ENCODE data around the gene TIMM22. TPM values are rescaled to one million over a fixed set of nuclear protein-coding genes. Genes with fewer than 3 reads are reported as not detected.
"Not testable (repeated sequence)": the region's sequence is repeated elsewhere in the genome, so short reads cannot be mapped to it uniquely, and the experiment has no call there.

TIMM22 gene
- total RNA-seq, 2 experiments from 2014 or later, result 8.0 to 9.6 TPM

- H3K9me3 Mint-ChIP-seq, result no peaks in the 10 kb centered on the region
- no peak overlapping the region for H3K4me3 Mint-ChIP-seq
- CTCF ChIA-PET, result interaction anchor here (1.1 to 1.4 kb wide), 2 partner anchors 17 to 18 kb away, joined by 3 to 4 read pairs; no protein-coding TSS in a partner anchor
- POLR2A ChIA-PET, result no interaction called here
- DNase-seq, result no peak
- H3K27ac Mint-ChIP-seq, result no peak overlapping the region
- no peaks in the 10 kb centered on the region for H3K27me3 Mint-ChIP-seq
- no peaks in the 10 kb centered on the region for H3K4me1 Mint-ChIP-seq (ENCODE audit: low read depth)
- H3K36me3 Mint-ChIP-seq, result peaks cover 13% of the 10 kb centered on the region
- intact Hi-C loops (cut with micrococcal nuclease), result no loop called here
Observed at GRCh38 chr17:1039511-1040215, 42.7 kb downstream of the TIMM22 start.

GRCh38 chr17:1040216-1040600 is 43.3 kb downstream of the TIMM22 start:
- H3K36me3 Mint-ChIP-seq, result peaks cover 13% of the 10 kb centered on the region
- no peak overlapping the region for H3K27ac Mint-ChIP-seq
- CTCF ChIA-PET, result interaction anchor here (1.1 to 1.4 kb wide), 2 partner anchors 16 to 18 kb away, joined by 3 to 4 read pairs; no protein-coding TSS in a partner anchor
- no peaks in the 10 kb centered on the region for H3K9me3 Mint-ChIP-seq
- no peaks in the 10 kb centered on the region for H3K4me1 Mint-ChIP-seq (ENCODE audit: low read depth)
- no peak overlapping the region for H3K4me3 Mint-ChIP-seq
- intact Hi-C loops (cut with micrococcal nuclease), result no loop called here
- H3K27me3 Mint-ChIP-seq, result no peaks in the 10 kb centered on the region
- no peak for DNase-seq
- POLR2A ChIA-PET, result no interaction called here

GRCh38 chr17:1041746-1042145 is 44.8 kb downstream of the TIMM22 start:
- Mint-ChIP-seq H3K4me3 (no peak overlapping the region), H3K27me3 (no peaks in the 10 kb centered on the region), H3K9me3 (no peaks in the 10 kb centered on the region), H3K4me1 (ENCODE audit: low read depth) (no peaks in the 10 kb centered on the region), H3K36me3 (peaks cover 13% of the 10 kb centered on the region), H3K27ac (no peak overlapping the region)
- ChIA-PET POLR2A (no interaction called here), CTCF (interaction anchor here (2.2 to 3.2 kb wide), 2 partner anchors 15 to 17 kb away, joined by 5 to 9 read pairs; no protein-coding TSS in a partner anchor)
- intact Hi-C loops (cut with micrococcal nuclease), result no loop called here
- DNase-seq, result no peak

- no peak for DNase-seq
- no peaks in the 10 kb centered on the region for H3K4me1 Mint-ChIP-seq (ENCODE audit: low read depth)
- ChIA-PET CTCF (interaction anchor here (2.2 to 3.2 kb wide), 2 partner anchors 14 to 16 kb away, joined by 5 to 9 read pairs; no protein-coding TSS in a partner anchor), POLR2A (no interaction called here)
- H3K9me3 Mint-ChIP-seq, result no peaks in the 10 kb centered on the region
- intact Hi-C loops (cut with micrococcal nuclease), result no loop called here
- H3K27ac Mint-ChIP-seq, result no peak overlapping the region
- peaks cover 13% of the 10 kb centered on the region for H3K36me3 Mint-ChIP-seq
- H3K27me3 Mint-ChIP-seq, result no peaks in the 10 kb centered on the region
- H3K4me3 Mint-ChIP-seq, result no peak overlapping the region
Observed at GRCh38 chr17:1042486-1042885, 45.6 kb downstream of the TIMM22 start.

GRCh38 chr17:1043601-1044251 is 46.8 kb downstream of the TIMM22 start:
- H3K27me3 Mint-ChIP-seq, result no peaks in the 10 kb centered on the region
- ChIA-PET CTCF (interaction anchor here (2.2 to 3.2 kb wide), 2 partner anchors 13 to 15 kb away, joined by 5 to 9 read pairs; no protein-coding TSS in a partner anchor), POLR2A (no interaction called here)
- no peak overlapping the region for H3K4me3 Mint-ChIP-seq
- no peaks in the 10 kb centered on the region for H3K9me3 Mint-ChIP-seq
- intact Hi-C loops (cut with micrococcal nuclease), result no loop called here
- H3K4me1 Mint-ChIP-seq (ENCODE audit: low read depth), result no peaks in the 10 kb centered on the region
- no peak overlapping the region for H3K27ac Mint-ChIP-seq
- DNase-seq, result no peak
- peaks cover 13% of the 10 kb centered on the region for H3K36me3 Mint-ChIP-seq

GRCh38 chr17:1044387-1045009 is 47.6 kb downstream of the TIMM22 start:
- H3K27ac Mint-ChIP-seq; H3K4me3 Mint-ChIP-seq; POLR2A ChIA-PET; H3K27me3 Mint-ChIP-seq; H3K4me1 Mint-ChIP-seq (ENCODE audit: low read depth); DNase-seq; intact Hi-C loops (cut with micrococcal nuclease); H3K9me3 Mint-ChIP-seq: not testable (repeated sequence)
- H3K36me3 Mint-ChIP-seq, result peaks cover 15% of the 10 kb centered on the region
- CTCF ChIA-PET, result interaction anchor here (3.2 kb wide), 1 partner anchor 12 kb away, joined by 9 read pairs; no protein-coding TSS in a partner anchor

- POLR2A ChIA-PET, result no interaction called here
- intact Hi-C loops (cut with micrococcal nuclease), result no loop called here
- Mint-ChIP-seq H3K36me3 (peaks cover 20% of the 10 kb centered on the region), H3K27me3 (no peaks in the 10 kb centered on the region), H3K27ac (no peak overlapping the region), H3K4me3 (no peak overlapping the region), H3K9me3 (no peaks in the 10 kb centered on the region), H3K4me1 (ENCODE audit: low read depth) (no peaks in the 10 kb centered on the region)
- CTCF ChIA-PET, result no interaction called here
- DNase-seq, result no peak
Observed at GRCh38 chr17:1045456-1045855, 48.5 kb downstream of the TIMM22 start.

- intact Hi-C loops (cut with micrococcal nuclease), result no loop called here
- no peak overlapping the region for H3K4me3 Mint-ChIP-seq
- H3K27me3 Mint-ChIP-seq, result no peaks in the 10 kb centered on the region
- H3K27ac Mint-ChIP-seq, result no peak overlapping the region
- DNase-seq, result no peak
- POLR2A ChIA-PET, result no interaction called here
- CTCF ChIA-PET, result interaction anchor here (0.9 kb wide), 1 partner anchor 9 kb away, joined by 3 read pairs; no protein-coding TSS in a partner anchor
- peaks cover 14% of the 10 kb centered on the region for H3K36me3 Mint-ChIP-seq
- no peaks in the 10 kb centered on the region for H3K9me3 Mint-ChIP-seq
- no peaks in the 10 kb centered on the region for H3K4me1 Mint-ChIP-seq (ENCODE audit: low read depth)
Observed at GRCh38 chr17:1047177-1047878, 50.4 kb downstream of the TIMM22 start.

- H3K27me3 Mint-ChIP-seq, result no peaks in the 10 kb centered on the region
- H3K4me3 Mint-ChIP-seq, result no peak overlapping the region
- H3K9me3 Mint-ChIP-seq, result no peaks in the 10 kb centered on the region
- no peaks in the 10 kb centered on the region for H3K4me1 Mint-ChIP-seq (ENCODE audit: low read depth)
- no peak for DNase-seq
- CTCF ChIA-PET, result interaction anchor here (0.7 to 1.0 kb wide), 3 partner anchors 8 to 223 kb away, joined by 3 to 5 read pairs (median 3); no protein-coding TSS in a partner anchor
- H3K27ac Mint-ChIP-seq, result no peak overlapping the region
- intact Hi-C loops (cut with micrococcal nuclease), result no loop called here
- peaks cover 9% of the 10 kb centered on the region for H3K36me3 Mint-ChIP-seq
- POLR2A ChIA-PET, result no interaction called here
Observed at GRCh38 chr17:1047879-1048470, 51.0 kb downstream of the TIMM22 start.

- intact Hi-C loops (cut with micrococcal nuclease); DNase-seq; H3K4me3 Mint-ChIP-seq; H3K4me1 Mint-ChIP-seq (ENCODE audit: low read depth); H3K27ac Mint-ChIP-seq; H3K9me3 Mint-ChIP-seq; H3K36me3 Mint-ChIP-seq; POLR2A ChIA-PET; H3K27me3 Mint-ChIP-seq: not testable (repeated sequence)
- CTCF ChIA-PET, result interaction anchor here (0.7 to 1.8 kb wide), 4 partner anchors 8 to 224 kb away, joined by 3 to 5 read pairs (median 4); no protein-coding TSS in a partner anchor
Observed at GRCh38 chr17:1048516-1049115, 51.7 kb downstream of the TIMM22 start.

- DNase-seq, result no peak
- Mint-ChIP-seq H3K27ac (no peak overlapping the region), H3K9me3 (no peaks in the 10 kb centered on the region), H3K4me3 (no peak overlapping the region), H3K36me3 (peaks cover 10% of the 10 kb centered on the region), H3K27me3 (no peaks in the 10 kb centered on the region), H3K4me1 (ENCODE audit: low read depth) (no peaks in the 10 kb centered on the region)
- CTCF ChIA-PET, result interaction anchor here (1.1 to 1.8 kb wide), 2 partner anchors 9 to 138 kb away, joined by 3 to 5 read pairs; no protein-coding TSS in a partner anchor
- POLR2A ChIA-PET, result no interaction called here
- intact Hi-C loops (cut with micrococcal nuclease), result no loop called here
Observed at GRCh38 chr17:1049446-1050225, 52.7 kb downstream of the TIMM22 start.
